ENCODE measurements around the gene HLA-F.

HLA-F gene

GRCh38 chr6:29769336-29769735 is 46.1 kb downstream of the HLA-F start:
- no peak for DNase-seq (ENCODE audit: low read depth)
- TF ChIP-seq CTCF (conservative IDR thresholded peaks at IDR 0.05; ENCODE audit: low read depth, low read length), result no peak
- H3K4me3 ChIP-seq (ENCODE audit: low read length), result no peak overlapping the region

- no peak overlapping the region for H3K4me3 ChIP-seq (ENCODE audit: low read length)
- no peak for DNase-seq (ENCODE audit: low read depth)
- TF ChIP-seq CTCF (conservative IDR thresholded peaks at IDR 0.05; ENCODE audit: low read depth, low read length), result no peak
Measured at GRCh38 chr6:29770306-29770705, 47.1 kb downstream of the HLA-F start.

- no peak for TF ChIP-seq CTCF (conservative IDR thresholded peaks at IDR 0.05; ENCODE audit: low read depth, low read length)
- no peak overlapping the region for H3K4me3 ChIP-seq (ENCODE audit: low read length)
- DNase-seq (ENCODE audit: low read depth), result no peak
Measured at GRCh38 chr6:29776684-29777083, 53.5 kb downstream of the HLA-F start.
